ENCODE data around the gene TEKT3. TPM values are rescaled to one million over a fixed set of nuclear protein-coding genes. Genes with fewer than 3 reads are reported as not detected.

Gene TEKT3
- total RNA-seq, 1 experiment from 2014 or later = not detected

DNA sequence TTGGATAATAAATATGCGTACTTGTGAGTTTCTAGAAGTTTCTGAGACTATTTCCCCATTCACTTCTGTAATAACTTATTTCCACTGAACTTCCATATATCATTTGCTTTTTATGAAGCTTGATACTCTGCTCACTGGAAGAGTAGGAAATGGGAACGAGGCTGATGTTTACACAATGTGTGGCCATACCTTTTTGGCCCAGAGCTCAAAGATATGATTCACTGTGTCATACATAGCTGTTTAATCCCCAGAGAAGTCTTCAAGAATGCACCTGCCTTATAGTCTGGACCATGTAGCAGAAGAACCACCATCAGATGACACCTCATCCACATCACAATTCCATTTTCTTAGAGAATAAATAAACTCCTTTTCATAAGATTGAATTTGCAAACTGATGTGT, 40.3 kb upstream of the TEKT3 start:
- no peaks in the 10 kb centered on the region for H3F3A ChIP-seq (ENCODE audit: insufficient read depth, low read depth)
- POLR2A ChIA-PET (ENCODE audit: unreplicated experiment) = no interaction called here
- no peaks in the 10 kb centered on the region for H3K9me3 ChIP-seq (ENCODE audit: insufficient read depth, low read depth)
- intact Hi-C loops (cut with micrococcal nuclease; ENCODE audit: unreplicated experiment) = no loop called here
- H3K4me1 ChIP-seq (replicated peaks; ENCODE audit: insufficient read depth) = no peaks in the 10 kb centered on the region
- peaks cover 57% of the 10 kb centered on the region for H3K27me3 ChIP-seq (ENCODE audit: insufficient read depth, low read depth)
- DNase-seq = no peak
- no peaks in the 10 kb centered on the region for H3K36me3 ChIP-seq (ENCODE audit: low read depth)
- H2AFZ ChIP-seq = no peak overlapping the region
- BruUV-seq (replicated peaks) = no TSS peak
- no peak overlapping the region for H3K27ac ChIP-seq
- TF ChIP-seq, protein P1, sequence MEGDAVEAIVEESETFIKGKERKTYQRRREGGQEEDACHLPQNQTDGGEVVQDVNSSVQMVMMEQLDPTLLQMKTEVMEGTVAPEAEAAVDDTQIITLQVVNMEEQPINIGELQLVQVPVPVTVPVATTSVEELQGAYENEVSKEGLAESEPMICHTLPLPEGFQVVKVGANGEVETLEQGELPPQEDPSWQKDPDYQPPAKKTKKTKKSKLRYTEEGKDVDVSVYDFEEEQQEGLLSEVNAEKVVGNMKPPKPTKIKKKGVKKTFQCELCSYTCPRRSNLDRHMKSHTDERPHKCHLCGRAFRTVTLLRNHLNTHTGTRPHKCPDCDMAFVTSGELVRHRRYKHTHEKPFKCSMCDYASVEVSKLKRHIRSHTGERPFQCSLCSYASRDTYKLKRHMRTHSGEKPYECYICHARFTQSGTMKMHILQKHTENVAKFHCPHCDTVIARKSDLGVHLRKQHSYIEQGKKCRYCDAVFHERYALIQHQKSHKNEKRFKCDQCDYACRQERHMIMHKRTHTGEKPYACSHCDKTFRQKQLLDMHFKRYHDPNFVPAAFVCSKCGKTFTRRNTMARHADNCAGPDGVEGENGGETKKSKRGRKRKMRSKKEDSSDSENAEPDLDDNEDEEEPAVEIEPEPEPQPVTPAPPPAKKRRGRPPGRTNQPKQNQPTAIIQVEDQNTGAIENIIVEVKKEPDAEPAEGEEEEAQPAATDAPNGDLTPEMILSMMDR (conservative IDR thresholded peaks at IDR 0.05) = no peak
- no peak overlapping the region for H3K4me2 ChIP-seq
- H3K9me2 ChIP-seq (ENCODE audit: insufficient read depth) = no peaks in the 10 kb centered on the region
- H4K20me1 ChIP-seq (ENCODE audit: insufficient read depth) = no peaks in the 10 kb centered on the region
- CTCF ChIA-PET = no interaction called here
- no peak overlapping the region for H3K4me3 ChIP-seq
- no peaks in the 10 kb centered on the region for H3K79me2 ChIP-seq (ENCODE audit: low read depth)

DNA sequence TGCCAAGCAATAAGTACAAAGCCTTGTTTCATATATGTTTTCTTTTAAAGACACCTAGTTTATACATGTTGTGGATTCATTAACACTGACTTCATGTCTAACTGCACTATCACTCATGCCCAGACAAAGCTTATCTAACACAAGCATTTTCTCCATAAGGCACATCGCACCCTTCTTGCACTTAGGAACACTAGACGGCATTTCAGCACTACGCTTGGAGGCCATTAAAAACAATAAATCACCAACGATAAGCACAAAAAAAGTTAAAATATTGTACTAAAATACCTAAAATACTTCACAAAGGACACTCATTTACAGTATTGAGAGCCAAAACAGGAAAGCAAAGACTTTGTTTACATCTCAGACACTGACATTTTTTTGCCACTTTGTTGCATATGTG, 39.0 kb upstream of the TEKT3 start:
- TF ChIP-seq, protein P1 (conservative IDR thresholded peaks at IDR 0.05) = no peak
- TF ChIP-seq EZH2 (IDR thresholded peaks at IDR 0.05; ENCODE audit: low read depth) = no peak
- no peaks in the 10 kb centered on the region for H4K20me1 ChIP-seq (ENCODE audit: insufficient read depth)
- no peaks in the 10 kb centered on the region for H3F3A ChIP-seq (ENCODE audit: insufficient read depth, low read depth)
- no peak overlapping the region for H2AFZ ChIP-seq
- POLR2A ChIA-PET (ENCODE audit: unreplicated experiment) = no interaction called here
- BruUV-seq (replicated peaks) = no TSS peak
- no peak overlapping the region for H3K27ac ChIP-seq
- peaks cover 47% of the 10 kb centered on the region for H3K27me3 ChIP-seq (ENCODE audit: insufficient read depth, low read depth)
- H3K4me3 ChIP-seq = no peak overlapping the region
- intact Hi-C loops (cut with micrococcal nuclease; ENCODE audit: unreplicated experiment) = no loop called here
- CTCF ChIA-PET = no interaction called here
- no peaks in the 10 kb centered on the region for H3K36me3 ChIP-seq (ENCODE audit: low read depth)
- H3K4me1 ChIP-seq (replicated peaks; ENCODE audit: insufficient read depth) = no peaks in the 10 kb centered on the region
- no peak for DNase-seq
- H3K4me2 ChIP-seq = no peak overlapping the region
- no peaks in the 10 kb centered on the region for H3K9me2 ChIP-seq (ENCODE audit: insufficient read depth)
- H3K79me2 ChIP-seq (ENCODE audit: low read depth) = no peaks in the 10 kb centered on the region
- H3K9me3 ChIP-seq (ENCODE audit: insufficient read depth, low read depth) = no peaks in the 10 kb centered on the region

DNA sequence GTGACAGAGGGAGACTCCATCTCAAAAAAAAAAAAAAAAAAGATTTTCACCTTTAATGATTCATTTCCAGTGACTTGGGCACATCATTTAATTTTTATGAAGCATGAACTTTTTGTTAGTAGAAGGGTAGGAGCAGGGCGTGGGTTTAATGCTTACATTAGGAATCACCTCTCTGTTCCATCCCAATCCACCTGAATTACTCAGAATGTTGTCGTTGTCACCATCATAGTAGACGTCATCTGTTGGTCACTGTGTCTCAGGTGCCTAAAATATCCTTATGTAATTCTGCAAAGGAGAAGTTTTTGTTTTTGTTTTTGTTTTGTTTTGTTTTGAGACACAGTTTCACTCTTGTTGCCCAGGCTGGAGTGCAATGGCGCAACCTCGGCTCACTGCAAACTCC, 38.3 kb upstream of the TEKT3 start:
- DNase-seq = no peak
- H4K20me1 ChIP-seq (ENCODE audit: insufficient read depth) = no peaks in the 10 kb centered on the region
- no peak overlapping the region for H3K4me3 ChIP-seq
- no peaks in the 10 kb centered on the region for H3K79me2 ChIP-seq (ENCODE audit: low read depth)
- H3K27ac ChIP-seq = no peak overlapping the region
- intact Hi-C loops (cut with micrococcal nuclease; ENCODE audit: unreplicated experiment) = no loop called here
- no peak overlapping the region for H3K4me2 ChIP-seq
- H3K4me1 ChIP-seq (replicated peaks; ENCODE audit: insufficient read depth) = no peaks in the 10 kb centered on the region
- no TSS peak for BruUV-seq (replicated peaks)
- H3K27me3 ChIP-seq (ENCODE audit: insufficient read depth, low read depth) = peaks cover 45% of the 10 kb centered on the region
- ChIA-PET POLR2A (ENCODE audit: unreplicated experiment) (no interaction called here), CTCF (no interaction called here)
- no peak overlapping the region for H2AFZ ChIP-seq
- no peaks in the 10 kb centered on the region for H3K9me3 ChIP-seq (ENCODE audit: insufficient read depth, low read depth)
- no peak for TF ChIP-seq EZH2 (IDR thresholded peaks at IDR 0.05; ENCODE audit: low read depth)
- H3F3A ChIP-seq (ENCODE audit: insufficient read depth, low read depth) = no peaks in the 10 kb centered on the region
- no peaks in the 10 kb centered on the region for H3K36me3 ChIP-seq (ENCODE audit: low read depth)
- H3K9me2 ChIP-seq (ENCODE audit: insufficient read depth) = no peaks in the 10 kb centered on the region

DNA sequence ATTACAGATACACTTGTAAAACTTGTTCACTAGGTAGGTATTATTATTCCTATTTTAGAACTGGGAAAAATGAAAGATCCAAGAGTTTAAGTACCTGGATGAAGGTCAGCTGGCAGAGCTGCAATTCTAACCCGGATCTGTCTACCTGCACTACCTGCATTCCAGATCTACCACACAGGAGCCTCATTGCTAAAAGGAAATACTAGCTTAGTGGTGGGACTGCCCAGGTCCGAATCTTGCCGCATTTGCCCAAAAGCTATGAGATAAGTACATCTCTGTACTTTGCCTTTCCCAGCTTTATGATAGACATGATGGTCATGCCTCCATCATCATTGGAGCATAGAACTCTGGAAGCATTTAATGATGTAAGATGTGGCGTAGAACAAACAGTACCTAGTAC, 36.8 kb upstream of the TEKT3 start:
- intact Hi-C loops (cut with micrococcal nuclease; ENCODE audit: unreplicated experiment) = no loop called here
- POLR2A ChIA-PET (ENCODE audit: unreplicated experiment) = no interaction called here
- BruUV-seq (replicated peaks) = no TSS peak
- Histone ChIP-seq H3K27ac (no peak overlapping the region), H3K9me3 (ENCODE audit: insufficient read depth, low read depth) (no peaks in the 10 kb centered on the region), H3K27me3 (ENCODE audit: insufficient read depth, low read depth) (peaks cover 36% of the 10 kb centered on the region; the same call in 1 of the 2 replicates), H3K4me1 (replicated peaks; ENCODE audit: insufficient read depth) (no peaks in the 10 kb centered on the region), H3K9me2 (ENCODE audit: insufficient read depth) (no peaks in the 10 kb centered on the region), H3K4me3 (no peak overlapping the region), H3F3A (ENCODE audit: insufficient read depth, low read depth) (no peaks in the 10 kb centered on the region), H4K20me1 (ENCODE audit: insufficient read depth) (no peaks in the 10 kb centered on the region), H2AFZ (no peak overlapping the region), H3K36me3 (ENCODE audit: low read depth) (no peaks in the 10 kb centered on the region), H3K79me2 (ENCODE audit: low read depth) (no peaks in the 10 kb centered on the region), H3K4me2 (no peak overlapping the region)
- TF ChIP-seq, protein P1 (conservative IDR thresholded peaks at IDR 0.05) = no peak
- no peak for TF ChIP-seq EZH2 (IDR thresholded peaks at IDR 0.05; ENCODE audit: low read depth)
- CTCF ChIA-PET = no interaction called here
- no peak for DNase-seq
